HG03039 (cell line): Measurements from ENCODE around the gene SLC12A9.
"Not testable (repeated sequence)": the region's sequence is repeated elsewhere in the genome, so short reads cannot be mapped to it uniquely, and the experiment has no call there.

ENCODE experiments used
- ATAC-seq: cut with Tn5 transposase; IDR thresholded peaks from one replicate; pipeline ENCODE4 v1.9.1; 2021; ENCODE audit warnings: mild to moderate bottlenecking, moderate library complexity; ENCODE audit not compliant: unreplicated experiment

Gene SLC12A9

GRCh38 chr7:100894860-100895700, 42.6 kb downstream of the SLC12A9 start:
- no peak for ATAC-seq

GRCh38 chr7:100895701-100895955, 43.1 kb downstream of the SLC12A9 start, which contains the start of gene ACHE:
TSS of gene ACHE (minus strand) at chr7:100895888. CDS start at chr7:100894232, 1,656 bp downstream.
- no peak for ATAC-seq

GRCh38 chr7:100895956-100896731, 43.6 kb downstream of the SLC12A9 start:
- no peak for ATAC-seq

GRCh38 chr7:100896732-100897608, 44.5 kb downstream of the SLC12A9 start:
- ATAC-seq, result no peak

GRCh38 chr7:100897772-100898454, 45.4 kb downstream of the SLC12A9 start:
- ATAC-seq, result no peak

- ATAC-seq, result no peak
Measured at GRCh38 chr7:100899432-100899831, 46.9 kb downstream of the SLC12A9 start.

GRCh38 chr7:100900978-100901377, 48.5 kb downstream of the SLC12A9 start:
- no peak for ATAC-seq

GRCh38 chr7:100901921-100902332, 49.4 kb downstream of the SLC12A9 start:
- no peak for ATAC-seq

GRCh38 chr7:100902638-100903037, 50.1 kb downstream of the SLC12A9 start:
- no peak for ATAC-seq

GRCh38 chr7:100908512-100908911, 56.0 kb downstream of the SLC12A9 start:
- no peak for ATAC-seq

GRCh38 chr7:100910443-100910842, 57.9 kb downstream of the SLC12A9 start:
- ATAC-seq, result not testable (repeated sequence)

GRCh38 chr7:100911484-100911883, 59.0 kb downstream of the SLC12A9 start:
- ATAC-seq, result no peak

- ATAC-seq, result no peak
Measured at GRCh38 chr7:100914208-100914878, 61.8 kb downstream of the SLC12A9 start.

GRCh38 chr7:100914879-100915447, 62.5 kb downstream of the SLC12A9 start:
- ATAC-seq, result no peak
